Measurements from ENCODE around the gene ZFYVE28. TPM values are rescaled to one million over a fixed set of nuclear protein-coding genes. Genes with fewer than 3 reads are reported as not detected.

Gene ZFYVE28
- total RNA-seq, 2 donors from 2014 or later, result 49.4 to 63.6 TPM

DNA sequence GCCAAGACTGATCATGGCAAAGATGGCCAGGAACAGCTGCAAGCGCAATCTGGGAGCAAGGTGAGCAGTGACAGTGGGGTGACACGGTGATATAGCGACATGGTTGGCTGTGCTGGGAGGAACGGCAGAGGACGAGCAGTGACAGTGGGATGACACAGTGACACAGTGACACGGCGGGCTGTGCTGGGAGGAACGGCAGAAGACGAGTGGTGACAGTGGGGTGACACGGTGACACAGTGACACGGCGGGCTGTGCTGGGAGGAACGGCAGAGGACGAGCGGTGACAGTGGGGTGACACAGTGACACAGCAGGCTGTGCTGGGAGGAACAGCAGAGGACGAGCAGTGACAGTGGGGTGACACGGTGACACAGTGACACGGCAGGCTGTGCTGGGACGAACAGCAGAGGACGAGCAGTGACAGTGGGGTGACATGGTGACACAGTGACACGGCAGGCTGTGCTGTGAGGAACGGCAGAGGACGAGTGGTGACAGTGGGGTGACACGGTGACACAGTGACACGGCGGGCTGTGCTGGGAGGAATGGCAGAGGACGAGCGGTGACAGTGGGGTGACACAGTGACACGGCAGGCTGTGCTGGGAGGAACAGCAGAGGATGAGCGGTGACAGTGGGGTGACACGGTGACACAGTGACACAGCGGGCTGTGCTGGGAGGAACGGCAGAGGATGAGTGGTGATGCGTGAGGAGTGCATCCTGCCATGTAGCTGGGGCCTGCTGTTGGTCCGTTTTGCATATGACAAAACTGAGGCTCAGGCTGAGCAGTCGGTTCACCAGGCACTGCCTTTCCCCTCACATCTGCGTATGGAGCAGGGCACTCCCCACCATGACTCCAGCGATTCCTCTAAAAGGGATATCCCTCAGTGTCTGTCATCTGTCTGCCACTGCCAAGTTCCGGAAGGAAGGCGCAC lies 120.6 kb downstream of the ZFYVE28 start:
- no peaks in the 10 kb centered on the region for H3K9me3 ChIP-seq (ENCODE audit: control insufficient read depth, low read length, poor library complexity, severe bottlenecking)
- no peak for DNase-seq
- Mint-ChIP-seq H3K27me3 (no peaks in the 10 kb centered on the region), H3K4me3 (no peak overlapping the region), H3K36me3 (ENCODE audit: low read depth) (peaks cover 6% of the 10 kb centered on the region), H3K4me1 (peaks cover 18% of the 10 kb centered on the region), H3K27ac (peak overlapping the region; percentile 67)
- no peak for ATAC-seq

DNA sequence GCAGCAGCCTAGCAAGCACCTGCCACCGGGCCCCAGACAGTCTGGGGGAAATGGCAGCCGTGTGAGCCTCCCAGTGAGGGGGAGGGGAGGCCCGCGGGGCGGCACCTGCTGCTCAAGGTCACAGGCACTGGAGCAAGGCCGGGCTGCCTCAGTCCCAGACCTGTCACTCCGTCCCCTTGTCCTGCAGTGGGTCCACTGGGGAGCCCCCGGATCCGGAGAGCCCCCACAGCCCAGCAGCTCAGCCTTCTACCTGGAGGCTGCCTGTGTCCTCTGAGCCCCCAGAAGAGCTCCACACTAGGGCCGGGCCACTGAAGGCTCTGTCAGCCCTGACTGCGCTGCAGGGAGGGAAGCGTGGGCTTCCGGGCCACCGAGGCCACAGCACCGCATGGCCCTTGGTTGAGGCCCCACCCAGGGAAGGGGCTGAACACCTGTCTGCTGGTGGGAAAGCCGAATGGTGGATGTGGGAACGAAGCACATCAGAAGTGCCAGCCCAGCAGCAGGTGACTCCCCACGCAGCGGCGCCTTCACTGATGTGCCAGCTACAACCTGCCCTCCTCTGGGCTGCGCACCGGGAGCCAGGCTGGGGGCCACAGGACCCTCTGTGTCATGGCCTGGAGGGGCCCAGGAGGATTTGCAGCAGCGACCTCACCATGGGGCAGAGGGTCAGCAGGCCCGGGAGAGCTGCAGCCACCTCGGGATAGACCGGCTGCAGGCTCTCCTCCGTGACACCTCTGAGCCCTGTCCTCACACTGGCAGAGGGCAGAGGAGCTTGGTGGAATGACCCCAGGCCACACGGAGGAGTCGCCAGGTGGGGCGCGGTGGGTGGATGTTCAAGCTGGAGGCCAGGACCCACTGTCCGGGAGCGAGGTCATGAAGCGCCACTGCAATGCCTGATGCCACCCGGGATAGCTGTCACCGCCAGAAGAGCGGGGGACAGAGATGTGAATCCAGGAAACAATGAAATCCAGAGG lies 121.5 kb downstream of the ZFYVE28 start:
- ATAC-seq (no peak), DNase-seq (no peak)
- H3K4me1 Mint-ChIP-seq, result peaks cover 18% of the 10 kb centered on the region
- H3K9me3 ChIP-seq (ENCODE audit: control insufficient read depth, low read length, poor library complexity, severe bottlenecking), result no peaks in the 10 kb centered on the region
- H3K36me3 Mint-ChIP-seq (ENCODE audit: low read depth), result peaks cover 6% of the 10 kb centered on the region
- no peak overlapping the region for H3K4me3 Mint-ChIP-seq
- no peak overlapping the region for H3K27ac Mint-ChIP-seq
- no peaks in the 10 kb centered on the region for H3K27me3 Mint-ChIP-seq

DNA sequence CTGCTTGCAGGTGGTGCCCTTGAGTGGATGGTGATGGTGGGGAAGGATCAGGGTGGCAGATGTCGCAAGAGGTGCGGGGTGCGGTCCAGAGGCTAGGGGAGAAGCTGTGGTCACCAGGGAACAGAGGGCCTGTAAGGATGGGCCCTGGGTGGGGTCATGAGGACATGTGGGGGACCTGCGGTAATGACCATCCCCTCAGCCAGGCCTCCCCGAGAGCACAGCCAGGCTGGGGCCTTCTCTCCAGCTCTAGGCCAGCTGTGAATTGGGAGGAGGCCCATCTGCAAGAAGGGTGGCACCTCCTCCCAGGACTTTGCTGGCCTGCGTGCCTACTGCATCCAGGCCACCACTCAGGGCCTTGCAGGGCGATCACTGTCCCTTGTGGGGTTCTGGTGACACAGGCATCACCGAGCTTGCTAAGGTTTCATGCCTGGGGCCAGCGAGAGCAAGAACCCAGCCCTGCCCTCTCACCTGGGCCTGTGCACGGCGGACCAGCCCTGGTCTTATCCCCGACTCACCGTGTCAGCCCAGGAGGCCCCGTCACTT lies 122.5 kb downstream of the ZFYVE28 start:
- H3K4me1 Mint-ChIP-seq, result peaks cover 23% of the 10 kb centered on the region
- no peak for DNase-seq
- H3K36me3 Mint-ChIP-seq (ENCODE audit: low read depth), result peaks cover 6% of the 10 kb centered on the region

DNA sequence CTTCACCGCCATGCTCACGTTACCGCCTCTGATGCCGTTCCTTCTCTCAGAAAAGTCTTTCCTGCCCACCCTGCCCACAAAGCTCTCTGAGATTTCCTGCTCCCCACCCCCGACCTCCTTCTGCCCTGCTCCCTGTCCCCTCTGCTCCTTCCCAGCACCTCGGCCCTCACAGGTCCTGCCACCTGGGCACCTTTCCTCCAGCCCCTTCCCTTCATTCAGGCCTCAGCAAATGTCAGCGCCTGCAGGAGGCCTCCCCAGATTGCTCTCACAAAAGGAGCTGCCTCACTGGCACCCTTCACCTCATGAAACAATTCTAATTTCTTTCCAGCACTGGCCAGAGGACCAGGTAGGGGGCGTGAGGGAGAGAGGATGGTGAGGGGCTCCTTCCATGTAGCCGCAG lies 122.9 kb downstream of the ZFYVE28 start:
- no peak for ATAC-seq
- Mint-ChIP-seq H3K27me3 (no peaks in the 10 kb centered on the region), H3K36me3 (ENCODE audit: low read depth) (peaks cover 6% of the 10 kb centered on the region), H3K4me3 (peak overlapping the region; percentile 77), H3K4me1 (peaks cover 28% of the 10 kb centered on the region), H3K27ac (peak overlapping the region; percentile 95)
- H3K9me3 ChIP-seq (ENCODE audit: control insufficient read depth, low read length, poor library complexity, severe bottlenecking), result no peaks in the 10 kb centered on the region
- no peak for DNase-seq

More for the DNA sequence above, 122.5 kb downstream of the ZFYVE28 start:
- no peaks in the 10 kb centered on the region for H3K9me3 ChIP-seq (ENCODE audit: control insufficient read depth, low read length, poor library complexity, severe bottlenecking)
- Mint-ChIP-seq H3K27me3 (no peaks in the 10 kb centered on the region), H3K4me3 (no peak overlapping the region), H3K27ac (peak overlapping the region; percentile 95)
- ATAC-seq, result no peak

DNA sequence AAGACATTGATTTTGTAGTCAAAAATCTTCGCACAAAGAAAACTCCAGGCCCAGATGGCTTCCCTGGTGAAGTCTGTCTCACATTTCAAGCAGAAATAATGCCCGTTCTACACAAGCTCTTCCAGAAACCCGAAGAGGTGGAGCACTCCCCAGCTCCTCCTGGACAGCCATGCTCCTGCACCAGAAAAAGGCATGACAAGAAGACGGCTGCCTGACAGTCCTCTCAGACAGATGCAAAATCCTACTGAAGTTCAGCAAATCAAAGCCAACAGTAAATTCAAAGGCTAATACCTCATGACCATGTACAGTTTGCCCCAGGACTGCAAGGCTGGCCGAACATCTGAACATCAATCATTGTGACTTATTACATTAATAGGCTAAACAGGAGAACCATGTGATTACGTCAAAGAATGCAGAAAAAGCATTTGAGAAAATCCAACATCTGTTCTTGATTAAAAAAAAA lies 125.8 kb downstream of the ZFYVE28 start:
- DNase-seq (no peak), ATAC-seq (no peak)
- peaks cover 25% of the 10 kb centered on the region for H3K4me1 Mint-ChIP-seq
- peak overlapping the region; percentile 95 for H3K27ac Mint-ChIP-seq
- no peaks in the 10 kb centered on the region for H3K9me3 ChIP-seq (ENCODE audit: control insufficient read depth, low read length, poor library complexity, severe bottlenecking)
- no peaks in the 10 kb centered on the region for H3K27me3 Mint-ChIP-seq
- H3K36me3 Mint-ChIP-seq (ENCODE audit: low read depth), result peaks cover 3% of the 10 kb centered on the region
- no peak overlapping the region for H3K4me3 Mint-ChIP-seq

DNA sequence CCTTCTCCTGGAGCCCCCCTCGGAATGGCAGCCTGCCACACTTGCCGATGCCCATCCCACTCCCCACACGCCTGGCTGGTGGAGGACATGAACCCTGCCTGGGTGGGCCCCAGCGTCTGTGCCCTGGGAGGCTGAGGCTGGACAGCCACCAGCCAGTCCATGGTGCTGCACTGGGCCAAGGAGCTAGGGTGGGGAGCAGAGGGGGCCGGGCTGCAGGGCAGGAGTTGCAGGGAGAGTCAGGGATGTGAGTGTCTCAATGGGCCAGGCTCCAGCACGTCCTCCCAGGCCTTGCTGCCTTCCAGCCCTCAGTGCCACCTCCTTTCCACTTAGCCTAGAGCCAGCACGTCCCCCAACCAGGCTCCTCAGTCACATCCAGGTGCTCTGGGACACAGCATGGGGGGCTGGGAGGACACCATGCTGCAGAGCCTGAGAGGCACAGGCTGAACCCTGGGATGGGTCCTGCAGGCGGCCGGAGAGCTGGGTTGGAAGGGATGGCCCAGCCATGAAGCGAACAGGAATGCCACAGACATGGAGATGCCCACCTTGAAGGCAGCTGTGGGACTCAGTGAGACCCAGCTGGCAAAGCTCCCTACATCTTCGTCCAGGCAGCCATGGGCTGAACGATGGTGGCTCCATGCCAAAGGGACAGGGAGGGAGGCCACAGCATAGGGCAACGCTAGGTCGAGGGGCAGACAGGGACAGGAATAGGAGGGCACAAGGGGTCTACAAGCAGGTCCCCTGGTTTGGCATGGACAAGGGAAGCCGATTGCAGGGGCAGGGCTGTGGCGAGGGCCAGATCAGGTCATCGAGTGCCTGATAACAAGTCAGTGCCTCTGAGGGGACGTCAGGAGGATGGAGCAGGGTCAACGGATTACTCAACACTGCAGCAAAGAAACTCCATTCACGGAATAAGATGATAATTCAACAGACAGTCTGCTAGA lies 126.5 kb downstream of the ZFYVE28 start:
- no peak for DNase-seq
- Mint-ChIP-seq H3K4me1 (peaks cover 22% of the 10 kb centered on the region), H3K4me3 (no peak overlapping the region), H3K36me3 (ENCODE audit: low read depth) (no peaks in the 10 kb centered on the region), H3K27ac (peak overlapping the region; percentile 95), H3K27me3 (no peaks in the 10 kb centered on the region)
- H3K9me3 ChIP-seq (ENCODE audit: control insufficient read depth, low read length, poor library complexity, severe bottlenecking), result no peaks in the 10 kb centered on the region
- no peak for ATAC-seq

DNA sequence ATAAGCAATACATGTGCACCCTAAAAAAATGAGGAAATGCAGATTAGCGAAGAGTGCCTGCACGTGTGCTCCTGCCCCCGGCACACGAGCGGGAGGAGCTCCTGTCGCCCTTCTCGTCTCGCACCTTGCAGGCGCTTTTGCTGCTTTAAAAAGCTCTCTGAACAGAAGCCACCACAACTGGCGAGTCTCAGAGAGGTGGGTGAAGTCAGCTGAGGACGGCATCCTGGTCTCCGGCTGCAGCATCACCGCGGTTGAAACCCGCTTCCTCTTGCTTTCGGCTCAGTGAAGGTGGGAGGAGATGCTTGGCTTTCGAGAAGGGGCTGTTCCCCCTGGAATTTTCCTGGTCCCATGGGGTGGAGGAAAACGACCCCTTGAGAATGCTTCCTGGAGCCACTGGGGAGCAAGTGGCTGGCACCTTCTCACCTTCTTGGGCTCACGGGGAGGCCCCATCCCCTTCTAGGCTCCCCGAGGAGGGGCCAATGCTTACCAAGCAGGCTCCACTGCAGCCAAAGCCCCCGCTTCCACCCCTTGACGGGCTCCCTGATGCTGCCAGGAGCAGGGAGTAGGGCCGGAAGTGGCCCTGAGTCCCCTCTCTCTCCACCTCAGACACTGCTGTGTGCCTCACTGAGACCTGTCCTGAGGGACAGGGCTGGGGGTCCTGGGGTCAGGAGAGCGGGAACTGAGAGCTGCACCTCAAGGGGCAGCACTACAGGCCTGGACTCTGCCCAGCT lies 127.3 kb downstream of the ZFYVE28 start:
- H3K4me3 Mint-ChIP-seq, result peak overlapping the region; percentile 84
- peaks cover 22% of the 10 kb centered on the region for H3K4me1 Mint-ChIP-seq
- no peaks in the 10 kb centered on the region for H3K9me3 ChIP-seq (ENCODE audit: control insufficient read depth, low read length, poor library complexity, severe bottlenecking)
- H3K36me3 Mint-ChIP-seq (ENCODE audit: low read depth), result no peaks in the 10 kb centered on the region
- H3K27ac Mint-ChIP-seq, result peak overlapping the region; percentile 95
- DNase-seq, result peak; percentile 40 to 58 (median 57)
- peak; percentile 95 for ATAC-seq
- no peaks in the 10 kb centered on the region for H3K27me3 Mint-ChIP-seq

DNA sequence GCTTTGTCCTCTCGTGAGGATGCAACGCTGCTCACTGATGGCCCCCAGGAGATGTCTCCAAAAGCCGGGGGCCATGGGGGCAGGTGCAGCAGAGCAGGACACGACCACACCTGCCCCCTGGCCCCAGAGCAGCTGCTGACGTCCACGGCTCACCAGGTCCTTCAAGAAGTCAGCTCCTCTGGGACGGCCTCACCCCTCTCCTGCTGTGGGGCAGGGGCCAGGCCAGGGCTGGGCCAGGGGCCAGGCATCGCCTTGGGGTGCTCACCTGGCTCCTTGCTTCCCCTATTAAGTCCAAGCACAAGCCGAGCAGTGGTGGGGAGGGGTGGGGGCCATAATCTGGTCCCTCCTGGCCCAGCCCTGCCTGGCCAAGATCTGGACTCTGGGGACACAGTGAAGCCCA lies 128.0 kb downstream of the ZFYVE28 start:
- Mint-ChIP-seq H3K4me1 (peaks cover 19% of the 10 kb centered on the region), H3K27ac (peak overlapping the region; percentile 95), H3K27me3 (no peaks in the 10 kb centered on the region), H3K4me3 (peak overlapping the region; percentile 84), H3K36me3 (ENCODE audit: low read depth) (no peaks in the 10 kb centered on the region)
- no peaks in the 10 kb centered on the region for H3K9me3 ChIP-seq (ENCODE audit: control insufficient read depth, low read length, poor library complexity, severe bottlenecking)
- DNase-seq (no peak), ATAC-seq (no peak)

DNA sequence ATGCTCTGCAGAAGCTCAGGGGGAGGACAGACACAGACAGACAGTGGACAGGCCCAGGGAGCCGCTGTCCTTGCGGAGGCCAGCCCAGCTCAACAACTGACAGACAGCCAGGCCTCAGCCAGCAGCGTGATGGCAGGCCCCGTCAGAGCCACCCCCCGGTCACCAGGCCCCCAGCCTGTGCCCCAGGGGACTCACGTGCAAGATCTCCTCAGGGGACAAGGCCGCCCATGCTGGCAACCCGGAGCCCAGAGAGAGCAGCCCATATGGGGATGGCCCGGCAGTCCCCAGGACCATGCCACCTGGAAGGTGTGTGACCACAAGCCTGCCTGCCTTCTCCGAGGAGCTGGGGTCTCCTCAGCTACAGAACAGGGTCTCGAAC lies 128.5 kb downstream of the ZFYVE28 start:
- peak overlapping the region; percentile 95 for H3K27ac Mint-ChIP-seq
- peaks cover 16% of the 10 kb centered on the region for H3K4me1 Mint-ChIP-seq

DNA sequence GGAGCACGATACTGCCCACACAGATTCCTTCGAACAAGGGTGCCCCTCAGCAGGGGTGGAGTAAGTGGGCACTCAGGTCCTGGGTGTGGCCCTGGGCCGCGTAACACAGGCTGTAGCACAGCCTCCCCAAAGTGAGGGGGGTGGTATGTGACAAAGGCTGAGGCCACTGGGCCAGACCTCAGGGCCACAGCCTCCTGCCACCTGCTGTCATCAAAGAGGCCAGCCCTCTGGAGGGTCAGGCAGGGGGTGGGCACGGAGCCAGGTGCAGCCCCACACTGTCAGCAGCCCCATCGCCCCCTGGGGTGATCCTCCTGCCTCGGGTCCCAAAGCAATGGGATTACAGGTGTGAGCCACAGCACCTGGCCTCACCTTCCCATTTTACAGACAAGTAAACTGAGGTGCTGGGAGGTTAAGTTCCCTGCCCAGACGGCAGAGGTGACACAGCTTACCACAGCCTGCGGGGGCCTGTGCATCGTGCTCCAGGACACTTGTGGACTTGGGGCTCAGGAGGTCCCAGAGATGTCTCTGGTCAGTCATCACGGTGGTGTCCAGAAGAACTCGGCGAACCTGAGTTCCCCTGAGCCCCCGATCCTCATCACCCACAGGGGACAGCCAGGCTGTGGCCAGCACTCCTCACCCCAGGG lies 129.0 kb downstream of the ZFYVE28 start:
- H3K4me3 Mint-ChIP-seq, result peak overlapping the region; percentile 49
- DNase-seq, result no peak
- no peak for ATAC-seq
- H3K27ac Mint-ChIP-seq, result peak overlapping the region; percentile 95
- H3K27me3 Mint-ChIP-seq, result no peaks in the 10 kb centered on the region
- no peaks in the 10 kb centered on the region for H3K36me3 Mint-ChIP-seq (ENCODE audit: low read depth)
- peaks cover 16% of the 10 kb centered on the region for H3K4me1 Mint-ChIP-seq
- no peaks in the 10 kb centered on the region for H3K9me3 ChIP-seq (ENCODE audit: control insufficient read depth, low read length, poor library complexity, severe bottlenecking)

More for the DNA sequence above, 128.5 kb downstream of the ZFYVE28 start:
- Mint-ChIP-seq H3K36me3 (ENCODE audit: low read depth) (no peaks in the 10 kb centered on the region), H3K4me3 (peak overlapping the region; percentile 49), H3K27me3 (no peaks in the 10 kb centered on the region)
- no peak for DNase-seq
- ATAC-seq, result no peak
- no peaks in the 10 kb centered on the region for H3K9me3 ChIP-seq (ENCODE audit: control insufficient read depth, low read length, poor library complexity, severe bottlenecking)

DNA sequence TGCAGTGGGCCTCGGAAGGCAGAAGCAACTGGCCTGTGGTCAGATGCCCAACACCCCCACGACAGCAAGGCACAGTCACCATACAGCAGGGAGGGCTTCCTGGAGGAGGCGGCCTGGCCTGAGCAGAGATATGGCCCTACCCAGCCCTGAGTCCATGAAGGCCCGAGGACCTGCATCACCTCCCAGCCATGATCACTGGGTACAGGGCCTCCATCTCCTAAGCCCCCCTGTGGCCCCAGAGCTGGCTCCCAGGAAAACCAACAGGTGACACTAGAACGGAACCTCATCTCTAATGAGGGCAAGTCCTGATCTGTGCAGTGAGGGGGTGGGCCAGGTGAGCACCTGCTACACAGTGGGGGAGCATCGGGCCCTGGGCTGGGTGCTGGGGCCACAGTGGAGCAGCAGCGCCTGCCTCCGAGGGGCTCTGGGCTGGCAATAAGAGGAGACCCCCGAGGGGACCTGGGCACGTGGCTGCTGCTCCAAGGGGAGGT lies 130.3 kb downstream of the ZFYVE28 start:
- H3K4me1 Mint-ChIP-seq, result peaks cover 17% of the 10 kb centered on the region
- H3K4me3 Mint-ChIP-seq, result no peak overlapping the region
- H3K27ac Mint-ChIP-seq, result peak overlapping the region; percentile 11
- H3K27me3 Mint-ChIP-seq, result no peaks in the 10 kb centered on the region
- ATAC-seq (no peak), DNase-seq (peak in 1 of 3 donors; percentile 2)
- no peaks in the 10 kb centered on the region for H3K9me3 ChIP-seq (ENCODE audit: control insufficient read depth, low read length, poor library complexity, severe bottlenecking)
- H3K36me3 Mint-ChIP-seq (ENCODE audit: low read depth), result no peaks in the 10 kb centered on the region
